Endothelial cell of coronary artery (primary cell): ENCODE results near the gene MIS12. TPM values are rescaled to one million over a fixed set of nuclear protein-coding genes. Genes with fewer than 3 reads are reported as not detected.

Source experiments
- total RNA-seq: library from RNA; depleted of rRNA; stranded (reverse); fragments of >200 nt; gene quantifications from 2 replicates; pipeline ENCODE4 v1.2.3, GENCODE V29; 2014

The MIS12 gene, protein sequence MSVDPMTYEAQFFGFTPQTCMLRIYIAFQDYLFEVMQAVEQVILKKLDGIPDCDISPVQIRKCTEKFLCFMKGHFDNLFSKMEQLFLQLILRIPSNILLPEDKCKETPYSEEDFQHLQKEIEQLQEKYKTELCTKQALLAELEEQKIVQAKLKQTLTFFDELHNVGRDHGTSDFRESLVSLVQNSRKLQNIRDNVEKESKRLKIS
- total RNA-seq = 14.1 and 14.5 TPM in 2 replicates

DNA sequence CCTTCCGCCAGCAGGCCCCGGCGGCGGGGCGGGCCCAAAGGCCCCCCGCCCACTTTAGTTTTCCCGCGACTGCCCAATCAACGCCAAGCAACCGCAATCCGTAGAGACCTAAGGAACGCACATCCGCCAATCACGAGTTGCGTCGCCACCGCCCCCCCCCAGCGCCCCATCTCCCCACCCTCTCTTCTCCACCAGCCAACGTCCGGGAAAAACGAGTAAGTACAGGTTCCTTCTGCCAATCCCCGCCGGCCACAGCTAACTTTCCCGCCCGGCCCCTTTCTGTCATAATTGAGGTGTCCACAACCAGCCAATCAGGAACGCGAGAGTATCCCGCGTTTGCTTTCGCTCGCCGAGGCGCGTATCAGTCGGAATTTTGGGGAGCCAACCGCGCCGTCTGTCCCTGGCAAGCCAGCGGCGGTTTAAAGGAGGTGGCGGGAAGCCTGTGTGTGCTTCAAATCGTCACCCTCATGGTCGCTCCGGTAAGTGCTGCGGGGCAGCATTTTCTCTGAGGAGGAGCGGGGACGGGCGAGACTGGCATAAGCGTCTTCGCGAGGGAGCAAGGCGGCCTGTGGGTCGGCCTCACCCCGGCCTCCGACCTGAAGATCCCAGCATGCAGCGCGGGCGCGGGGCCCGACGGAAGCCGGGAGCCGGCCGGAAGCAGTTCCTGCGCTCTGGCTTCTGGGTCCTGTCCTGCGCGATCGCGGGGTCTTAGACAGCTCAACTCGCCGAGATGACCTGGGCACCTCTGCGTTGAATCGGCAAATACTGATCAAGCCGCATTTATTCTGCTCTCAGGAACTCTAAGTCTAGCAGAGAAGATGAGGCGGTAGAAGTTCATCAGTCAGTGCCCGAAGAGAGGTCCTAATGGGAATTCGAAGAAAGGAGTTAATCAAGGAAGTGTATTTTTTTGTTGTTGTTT, at the start of gene MIS12:
TSS of gene MIS12 (plus strand) at position 361 of the 919 bp plus-strand sequence. CDS start 2,297 bp downstream, outside the sequence.

DNA sequence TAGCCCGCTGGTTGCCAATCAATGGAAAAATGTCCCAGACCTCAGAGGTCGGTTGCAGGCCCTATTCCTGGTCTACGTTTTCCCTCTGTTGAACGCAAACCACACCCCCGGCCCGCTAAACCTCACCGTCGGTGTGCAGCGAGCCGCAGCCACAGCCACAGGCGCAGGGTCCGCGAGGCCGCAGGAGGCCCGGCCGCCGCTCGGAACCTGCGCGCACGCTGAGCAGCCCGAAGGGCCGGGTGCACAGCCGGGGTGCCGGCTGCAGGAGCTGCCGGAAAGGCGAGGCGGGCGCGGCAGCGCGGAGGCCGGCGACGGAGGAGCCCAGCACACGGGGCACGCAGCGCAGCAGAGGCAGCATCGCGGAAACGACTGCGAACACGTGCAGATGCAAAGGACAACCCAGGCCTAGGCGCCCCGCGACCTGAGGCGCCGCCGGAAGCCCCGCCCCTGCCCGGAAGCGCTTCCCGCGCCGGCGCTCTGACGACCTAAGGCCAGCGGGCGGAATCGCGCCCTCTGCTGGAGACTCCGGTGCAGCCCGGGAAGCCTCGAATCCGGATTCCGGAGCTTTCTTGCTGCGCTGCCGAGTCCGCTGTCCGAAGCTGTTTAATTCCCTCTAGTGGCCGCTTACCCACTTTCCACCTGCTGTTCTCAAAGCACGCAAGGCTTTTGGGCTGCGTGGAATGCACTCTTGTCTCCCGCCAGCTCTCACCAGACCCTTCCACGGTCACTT, 47.5 kb upstream of the MIS12 start, which contains the start of gene C1QBP:
TSS of gene C1QBP (minus strand) at position 440 of the 730 bp plus-strand sequence. CDS start at position 358, 82 bp downstream.

GRCh38 chr17:5485270-5486205, 828 bp upstream of the MIS12 start, which contains the start of gene DERL2:
Gene DERL2 (minus strand): TSS chr17:5486178. CDS start chr17:5486161, 17 bp downstream.

Other genes starting within 250 kb of the MIS12 start
- 39.8 and 47.9 TPM in 2 replicates for gene RABEP1, start 204.3 kb upstream of the MIS12 start, total RNA-seq
- gene NUP88, start 66.9 kb upstream of the MIS12 start, total RNA-seq = 85.7 and 116 TPM in 2 replicates
- 53.2 and 57.1 TPM in 2 replicates for gene RPAIN, start 66.4 kb upstream of the MIS12 start, total RNA-seq
- gene C1QBP, start 47.4 kb upstream of the MIS12 start, total RNA-seq = 239 and 334 TPM in 2 replicates
- 14.1 and 14.4 TPM in 2 replicates for gene DHX33, start 17.6 kb upstream of the MIS12 start, total RNA-seq
- gene DERL2, start 388 bp upstream of the MIS12 start, total RNA-seq = 20.0 and 22.0 TPM in 2 replicates
- gene NLRP1, start 97.9 kb downstream of the MIS12 start, total RNA-seq = 18.2 and 21.2 TPM in 2 replicates